Measurements from ENCODE around the gene PCDHGA3.
A peak's percentile ranks its signal among the peaks of the same experiment; 100 is the strongest.
"Not testable (repeated sequence)": the region's sequence is repeated elsewhere in the genome, so short reads cannot be mapped to it uniquely, and the experiment has no call there.

PCDHGA3 gene

DNA sequence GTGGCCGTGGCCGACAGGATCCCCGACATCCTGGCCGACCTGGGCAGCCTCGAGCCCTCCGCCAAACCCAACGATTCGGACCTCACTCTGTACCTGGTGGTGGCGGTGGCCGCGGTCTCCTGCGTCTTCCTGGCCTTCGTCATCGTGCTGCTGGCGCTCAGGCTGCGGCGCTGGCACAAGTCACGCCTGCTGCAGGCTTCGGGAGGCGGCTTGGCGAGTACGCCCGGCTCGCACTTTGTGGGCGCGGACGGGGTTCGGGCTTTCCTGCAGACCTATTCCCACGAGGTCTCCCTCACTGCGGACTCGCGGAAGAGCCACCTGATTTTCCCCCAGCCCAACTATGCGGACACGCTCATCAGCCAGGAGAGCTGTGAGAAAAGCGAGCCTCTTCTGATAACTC, 2.4 kb downstream of the PCDHGA3 start:
- DNase-seq (ENCODE audit: low read depth, low spot score) = not testable (repeated sequence)

DNA sequence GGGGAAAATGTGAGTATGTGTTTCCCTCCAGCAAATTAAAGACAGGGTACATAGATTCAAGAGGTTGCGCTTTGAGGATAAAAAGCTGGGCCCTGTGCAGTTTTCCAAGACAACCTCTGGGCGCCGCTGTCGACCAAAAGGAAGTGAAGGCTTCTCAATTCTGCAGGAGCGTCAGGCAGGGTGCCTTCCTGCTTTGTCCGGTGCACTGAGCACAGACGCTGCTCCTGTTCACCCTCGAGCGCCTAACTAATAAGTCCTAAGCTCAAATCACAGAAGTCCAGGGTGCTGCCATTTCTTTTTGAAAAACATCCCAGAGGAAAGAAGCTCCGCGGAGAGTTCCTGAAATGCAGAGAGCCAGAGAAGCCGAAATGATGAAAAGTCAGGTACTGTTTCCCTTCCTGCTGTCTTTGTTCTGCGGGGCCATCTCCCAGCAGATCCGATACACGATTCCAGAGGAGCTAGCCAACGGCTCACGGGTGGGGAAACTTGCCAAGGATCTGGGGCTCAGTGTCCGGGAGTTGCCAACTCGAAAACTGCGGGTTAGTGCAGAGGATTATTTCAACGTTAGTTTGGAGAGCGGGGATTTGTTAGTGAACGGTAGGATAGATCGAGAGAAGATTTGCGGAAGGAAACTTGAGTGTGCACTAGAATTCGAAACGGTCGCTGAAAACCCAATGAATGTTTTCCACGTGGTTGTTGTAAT, 6.4 kb downstream of the PCDHGA3 start, which contains the start of gene PCDHGB1:
Gene PCDHGB1 (plus strand): TSS at position 183 of the 703 bp plus-strand sequence. CDS start 162 bp downstream, at position 345.
- peak; percentile 45 for DNase-seq (ENCODE audit: low read depth, low spot score)

DNA sequence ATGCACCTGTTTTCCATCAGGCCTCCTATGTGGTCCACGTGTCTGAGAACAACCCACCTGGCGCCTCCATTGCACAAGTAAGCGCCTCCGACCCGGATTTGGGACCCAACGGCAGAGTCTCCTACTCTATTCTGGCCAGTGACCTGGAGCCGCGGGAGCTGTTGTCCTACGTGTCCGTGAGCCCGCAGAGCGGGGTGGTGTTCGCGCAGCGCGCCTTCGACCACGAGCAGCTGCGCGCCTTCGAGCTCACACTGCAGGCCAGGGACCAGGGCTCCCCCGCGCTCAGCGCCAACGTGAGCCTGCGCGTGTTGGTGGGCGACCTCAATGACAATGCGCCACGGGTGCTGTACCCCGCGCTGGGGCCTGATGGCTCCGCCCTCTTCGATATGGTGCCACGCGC, 8.0 kb downstream of the PCDHGA3 start:
- DNase-seq (ENCODE audit: low read depth, low spot score) = no peak

DNA sequence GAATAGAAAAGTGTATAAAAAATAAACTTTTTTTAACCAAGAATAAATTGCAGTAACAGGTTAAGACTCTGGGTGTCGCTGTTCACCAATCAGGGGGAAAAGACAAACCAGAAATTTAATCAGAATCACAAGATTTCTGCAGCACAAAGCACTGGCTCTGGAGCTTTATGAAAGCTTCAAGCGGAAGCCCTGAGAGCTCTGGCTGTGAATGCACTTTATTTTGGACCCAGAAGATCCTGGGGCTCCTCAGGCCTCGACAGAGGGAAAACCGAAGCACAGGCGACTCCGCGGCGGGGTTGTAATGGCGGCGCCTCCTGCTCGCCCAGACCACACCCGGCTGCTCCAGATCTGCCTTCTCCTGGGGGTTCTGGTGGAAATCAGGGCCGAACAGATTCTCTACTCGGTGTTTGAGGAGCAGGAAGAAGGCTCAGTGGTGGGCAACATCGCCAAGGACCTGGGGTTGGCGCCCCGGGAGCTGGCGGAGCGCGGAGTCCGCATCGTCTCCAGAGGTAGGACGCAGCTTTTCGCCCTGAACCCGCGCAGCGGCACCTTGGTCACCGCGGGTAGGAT, 11.4 kb downstream of the PCDHGA3 start, which contains the start of gene PCDHGA4:
Gene PCDHGA4 (plus strand): TSS at position 122 of the 570 bp plus-strand sequence. CDS start 87 bp downstream, at position 209.
- peak; percentile 9 for DNase-seq (ENCODE audit: low read depth, low spot score)

DNA sequence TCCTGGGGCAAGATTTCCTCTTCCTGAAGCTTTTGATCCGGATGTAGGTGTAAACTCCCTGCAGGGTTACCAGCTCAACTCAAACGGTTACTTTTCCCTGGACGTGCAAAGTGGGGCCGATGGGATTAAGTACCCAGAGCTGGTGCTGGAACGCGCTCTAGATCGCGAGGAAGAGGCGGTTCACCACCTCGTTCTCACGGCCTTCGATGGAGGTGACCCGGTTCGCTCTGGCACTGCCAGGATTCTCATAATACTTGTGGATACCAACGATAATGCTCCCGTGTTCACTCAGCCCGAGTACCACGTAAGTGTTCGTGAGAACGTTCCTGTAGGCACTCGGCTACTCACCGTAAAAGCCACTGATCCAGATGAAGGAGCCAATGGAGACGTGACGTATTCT, 12.0 kb downstream of the PCDHGA3 start:
- DNase-seq (ENCODE audit: low read depth, low spot score) = no peak

DNA sequence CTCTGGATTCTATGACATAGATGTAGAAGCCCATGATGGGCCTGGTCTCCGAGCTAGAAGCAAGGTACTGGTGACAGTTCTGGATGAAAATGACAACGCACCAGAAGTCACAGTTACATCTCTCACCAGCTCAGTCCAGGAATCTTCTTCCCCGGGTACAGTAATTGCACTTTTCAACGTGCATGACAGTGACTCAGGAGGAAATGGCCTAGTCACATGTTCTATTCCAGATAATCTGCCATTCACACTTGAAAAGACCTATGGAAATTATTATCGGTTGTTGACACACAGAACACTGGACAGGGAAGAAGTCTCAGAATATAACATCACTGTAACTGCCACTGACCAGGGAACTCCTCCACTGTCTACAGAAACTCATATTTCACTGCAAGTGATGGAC, 12.5 kb downstream of the PCDHGA3 start:
- DNase-seq (ENCODE audit: low read depth, low spot score) = no peak

DNA sequence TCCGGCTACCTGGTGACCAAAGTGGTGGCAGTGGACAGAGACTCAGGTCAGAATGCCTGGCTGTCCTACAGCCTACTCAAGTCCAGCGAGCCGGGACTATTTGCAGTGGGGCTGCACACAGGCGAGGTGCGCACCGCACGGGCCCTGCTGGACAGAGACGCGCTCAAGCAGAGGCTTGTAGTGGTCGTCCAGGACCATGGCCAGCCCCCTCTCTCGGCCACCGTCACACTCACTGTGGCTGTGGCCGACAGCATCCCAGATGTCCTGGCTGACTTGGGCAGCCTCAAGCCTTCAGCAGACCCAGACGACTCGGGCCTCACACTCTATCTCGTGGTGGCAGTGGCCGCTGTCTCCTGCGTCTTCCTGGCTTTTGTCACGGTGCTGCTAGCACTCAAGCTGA, 13.3 kb downstream of the PCDHGA3 start:
- no peak for DNase-seq (ENCODE audit: low read depth, low spot score)

DNA sequence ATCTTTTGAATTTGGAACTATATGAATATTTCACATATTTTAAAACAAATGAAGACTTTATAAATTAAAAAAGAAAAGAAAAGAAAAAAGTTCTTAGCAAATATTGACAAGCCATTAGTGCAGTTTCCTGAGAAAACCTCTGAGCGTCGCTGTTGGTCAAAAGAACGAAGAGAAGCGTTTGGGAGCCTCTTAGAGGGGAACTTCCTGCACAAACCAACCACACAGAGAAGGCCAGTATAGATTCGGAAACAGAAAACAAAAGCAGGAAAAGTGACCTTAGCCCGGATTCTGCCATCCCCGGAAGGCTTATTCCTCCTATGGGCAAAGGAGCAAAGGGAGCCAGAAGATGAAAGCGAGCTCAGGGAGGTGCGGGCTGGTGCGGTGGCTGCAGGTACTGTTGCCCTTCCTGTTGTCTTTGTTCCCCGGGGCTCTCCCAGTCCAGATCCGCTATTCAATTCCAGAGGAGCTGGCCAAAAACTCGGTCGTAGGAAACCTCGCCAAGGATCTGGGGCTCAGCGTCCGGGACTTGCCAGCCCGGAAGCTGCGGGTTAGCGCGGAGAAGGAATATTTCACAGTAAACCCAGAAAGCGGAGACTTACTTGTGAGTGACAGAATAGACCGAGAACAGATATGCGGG, 16.3 kb downstream of the PCDHGA3 start, which contains the start of gene PCDHGB2:
Gene PCDHGB2 (plus strand): TSS at position 205 of the 637 bp plus-strand sequence. CDS start 142 bp downstream, at position 347.
- peak; percentile 15 for DNase-seq (ENCODE audit: low read depth, low spot score)

DNA sequence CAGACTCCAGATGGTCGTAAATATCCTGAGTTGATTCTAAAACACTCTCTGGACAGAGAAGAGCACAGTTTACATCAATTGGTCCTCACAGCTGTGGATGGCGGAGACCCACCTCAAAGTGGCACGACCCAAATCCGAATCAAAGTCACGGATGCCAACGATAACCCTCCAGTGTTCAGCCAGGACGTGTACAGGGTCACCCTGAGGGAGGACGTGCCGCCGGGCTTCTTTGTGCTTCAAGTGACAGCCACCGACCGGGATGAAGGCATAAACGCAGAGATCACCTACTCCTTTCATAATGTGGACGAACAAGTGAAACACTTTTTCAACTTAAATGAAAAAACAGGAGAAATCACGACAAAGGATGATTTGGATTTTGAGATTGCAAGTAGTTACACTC, 17.1 kb downstream of the PCDHGA3 start:
- DNase-seq (ENCODE audit: low read depth, low spot score) = no peak

DNA sequence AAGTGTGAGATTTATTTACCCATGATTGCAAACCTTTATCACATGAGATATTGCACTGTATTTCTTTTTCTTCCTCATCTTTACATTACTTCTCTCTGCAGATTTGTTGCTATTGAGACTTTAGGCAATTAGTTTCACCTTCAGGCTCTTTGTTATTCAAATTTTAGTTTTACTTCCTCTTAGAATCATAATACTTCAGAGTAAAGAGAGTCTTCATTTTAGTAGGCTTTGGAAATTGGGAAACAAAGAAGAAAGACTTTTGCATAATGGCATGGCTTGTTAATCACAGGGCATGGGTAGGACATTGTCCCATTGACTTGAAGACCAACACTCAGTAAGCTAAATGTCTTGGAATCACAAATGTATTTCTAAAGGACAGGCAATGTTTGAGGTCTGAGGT, 19.1 kb downstream of the PCDHGA3 start:
- DNase-seq (ENCODE audit: low read depth, low spot score) = no peak

DNA sequence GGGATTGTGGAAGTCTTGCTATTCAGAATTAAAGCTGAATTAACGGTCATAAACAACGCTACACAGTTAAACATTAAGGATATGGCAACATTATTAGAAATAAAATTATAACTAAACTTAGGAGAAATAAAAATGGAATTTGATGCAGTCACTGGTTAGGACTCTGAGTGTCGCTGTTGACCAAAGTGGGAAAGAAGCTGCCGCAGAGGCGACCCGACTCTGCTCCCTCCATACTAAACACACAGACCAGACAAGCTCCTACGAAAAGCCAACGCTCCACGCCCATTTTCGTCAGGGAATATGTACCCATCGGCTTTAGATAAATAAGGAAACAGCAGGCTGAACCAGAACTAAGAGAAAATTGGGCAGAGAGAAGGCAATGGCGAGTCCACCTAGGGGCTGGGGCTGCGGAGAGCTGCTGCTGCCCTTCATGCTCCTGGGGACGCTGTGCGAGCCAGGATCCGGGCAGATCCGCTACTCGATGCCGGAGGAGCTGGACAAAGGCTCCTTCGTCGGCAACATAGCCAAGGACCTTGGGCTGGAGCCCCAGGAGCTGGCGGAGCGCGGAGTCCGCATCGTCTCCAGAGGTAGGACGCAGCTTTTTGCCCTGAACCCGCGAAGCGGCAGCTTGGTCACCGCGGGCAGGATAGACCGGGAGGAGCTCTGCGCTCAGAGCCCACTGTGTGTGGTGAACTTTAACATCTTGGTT, 20.5 kb downstream of the PCDHGA3 start, which contains the start of gene PCDHGA5:
Gene PCDHGA5 (plus strand): TSS at position 211 of the 709 bp plus-strand sequence. CDS start 169 bp downstream, at position 380.
- DNase-seq (ENCODE audit: low read depth, low spot score) = peak; percentile 20

DNA sequence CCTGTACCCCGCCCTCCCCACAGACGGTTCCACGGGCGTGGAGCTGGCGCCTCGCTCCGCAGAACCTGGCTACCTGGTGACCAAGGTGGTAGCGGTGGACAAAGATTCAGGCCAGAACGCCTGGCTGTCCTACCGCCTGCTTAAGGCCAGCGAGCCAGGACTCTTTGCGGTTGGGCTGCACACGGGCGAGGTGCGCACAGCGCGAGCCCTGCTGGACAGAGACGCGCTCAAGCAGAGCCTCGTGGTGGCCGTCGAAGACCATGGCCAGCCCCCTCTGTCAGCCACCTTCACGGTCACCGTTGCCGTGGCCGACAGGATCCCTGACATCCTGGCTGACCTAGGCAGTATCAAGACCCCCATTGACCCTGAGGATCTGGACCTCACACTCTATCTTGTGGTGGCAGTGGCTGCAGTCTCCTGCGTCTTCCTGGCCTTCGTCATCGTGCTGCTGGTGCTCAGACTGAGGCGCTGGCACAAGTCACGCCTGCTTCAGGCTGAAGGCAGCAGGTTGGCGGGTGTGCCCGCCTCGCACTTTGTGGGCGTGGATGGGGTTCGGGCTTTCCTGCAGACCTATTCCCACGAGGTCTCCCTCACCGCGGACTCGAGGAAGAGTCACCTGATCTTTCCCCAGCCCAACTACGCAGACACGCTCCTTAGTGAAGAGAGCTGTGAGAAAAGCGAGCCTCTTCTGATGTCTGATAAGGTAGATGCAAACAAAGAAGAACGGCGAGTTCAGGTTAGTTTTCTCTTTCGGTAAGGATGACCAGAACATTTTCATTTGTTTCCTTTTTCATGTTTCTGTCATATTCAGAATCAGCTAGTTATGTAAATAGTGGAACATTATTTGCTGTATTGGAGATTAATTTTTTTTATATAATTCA, 22.6 kb downstream of the PCDHGA3 start:
- no peak for DNase-seq (ENCODE audit: low read depth, low spot score)

DNA sequence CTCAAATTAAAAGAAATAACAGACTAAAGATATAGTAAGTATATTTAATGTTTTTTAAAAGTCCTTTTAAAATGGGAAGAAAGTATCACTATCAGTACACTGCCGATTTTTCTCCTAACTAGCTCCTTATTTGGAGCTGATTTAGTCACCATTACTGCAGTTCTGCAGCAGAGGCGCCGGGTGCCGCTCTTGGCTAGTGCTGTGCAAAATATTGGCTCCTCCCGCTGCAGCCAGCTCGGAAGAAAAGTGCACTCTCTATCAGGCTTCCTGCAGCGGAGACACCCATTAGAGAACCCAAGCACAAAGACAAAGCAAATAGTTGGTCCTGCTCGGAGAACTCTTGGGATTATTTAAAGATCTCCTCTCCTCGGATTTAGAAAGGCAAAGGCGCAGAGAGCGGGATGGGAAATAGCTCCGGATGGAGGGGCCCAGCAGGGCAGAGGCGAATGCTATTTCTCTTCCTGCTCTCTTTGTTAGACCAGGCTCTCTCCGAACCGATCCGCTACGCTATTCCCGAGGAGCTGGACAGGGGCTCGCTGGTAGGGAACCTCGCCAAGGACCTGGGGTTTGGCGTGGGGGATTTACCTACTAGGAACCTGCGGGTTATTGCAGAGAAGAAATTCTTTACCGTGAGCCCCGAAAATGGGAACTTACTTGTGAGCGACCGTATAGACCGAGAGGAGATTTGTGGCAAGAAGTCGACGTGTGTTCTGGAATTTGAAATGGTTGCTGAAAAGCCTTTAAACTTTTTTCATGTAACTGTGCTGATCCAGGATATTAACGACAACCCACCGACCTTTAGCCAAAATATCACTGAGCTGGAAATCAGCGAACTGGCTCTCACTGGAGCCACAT, 26.6 kb downstream of the PCDHGA3 start, which contains the start of gene PCDHGB3:
Gene PCDHGB3 (plus strand): TSS at position 249 of the 855 bp plus-strand sequence. CDS start 153 bp downstream, at position 402.
- DNase-seq (ENCODE audit: low read depth, low spot score) = peak; percentile 60

DNA sequence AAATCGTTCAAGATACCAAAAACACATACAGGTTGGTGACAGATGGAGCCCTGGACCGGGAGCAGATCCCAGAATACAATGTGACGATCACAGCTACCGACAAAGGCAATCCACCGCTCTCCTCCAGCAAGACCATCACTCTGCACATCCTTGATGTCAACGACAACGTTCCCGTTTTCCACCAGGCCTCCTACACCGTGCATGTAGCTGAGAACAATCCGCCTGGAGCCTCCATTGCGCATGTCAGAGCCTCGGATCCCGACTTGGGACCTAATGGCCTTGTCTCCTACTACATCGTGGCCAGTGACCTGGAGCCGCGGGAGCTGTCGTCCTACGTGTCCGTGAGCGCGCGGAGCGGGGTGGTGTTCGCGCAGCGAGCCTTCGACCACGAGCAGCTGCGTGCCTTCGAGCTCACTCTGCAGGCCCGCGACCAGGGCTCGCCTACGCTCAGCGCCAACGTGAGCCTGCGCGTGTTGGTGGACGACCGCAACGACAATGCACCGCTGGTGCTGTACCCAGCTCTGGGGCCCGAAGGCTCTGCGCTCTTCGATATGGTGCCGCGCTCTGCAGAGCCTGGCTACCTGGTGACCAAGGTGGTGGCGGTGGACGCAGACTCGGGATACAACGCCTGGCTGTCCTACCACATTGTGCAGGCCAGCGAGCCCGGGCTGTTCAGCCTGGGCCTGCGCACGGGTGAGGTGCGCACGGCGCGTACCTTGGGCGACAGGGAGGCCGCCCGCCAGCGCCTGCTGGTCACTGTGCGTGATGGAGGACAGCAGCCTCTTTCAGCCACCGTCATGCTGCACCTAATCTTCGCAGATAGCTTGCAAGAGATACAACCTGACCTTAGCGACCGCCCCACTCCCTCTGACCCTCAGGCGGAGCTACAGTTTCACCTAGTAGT, 28.2 kb downstream of the PCDHGA3 start:
- no peak for DNase-seq (ENCODE audit: low read depth, low spot score)

DNA sequence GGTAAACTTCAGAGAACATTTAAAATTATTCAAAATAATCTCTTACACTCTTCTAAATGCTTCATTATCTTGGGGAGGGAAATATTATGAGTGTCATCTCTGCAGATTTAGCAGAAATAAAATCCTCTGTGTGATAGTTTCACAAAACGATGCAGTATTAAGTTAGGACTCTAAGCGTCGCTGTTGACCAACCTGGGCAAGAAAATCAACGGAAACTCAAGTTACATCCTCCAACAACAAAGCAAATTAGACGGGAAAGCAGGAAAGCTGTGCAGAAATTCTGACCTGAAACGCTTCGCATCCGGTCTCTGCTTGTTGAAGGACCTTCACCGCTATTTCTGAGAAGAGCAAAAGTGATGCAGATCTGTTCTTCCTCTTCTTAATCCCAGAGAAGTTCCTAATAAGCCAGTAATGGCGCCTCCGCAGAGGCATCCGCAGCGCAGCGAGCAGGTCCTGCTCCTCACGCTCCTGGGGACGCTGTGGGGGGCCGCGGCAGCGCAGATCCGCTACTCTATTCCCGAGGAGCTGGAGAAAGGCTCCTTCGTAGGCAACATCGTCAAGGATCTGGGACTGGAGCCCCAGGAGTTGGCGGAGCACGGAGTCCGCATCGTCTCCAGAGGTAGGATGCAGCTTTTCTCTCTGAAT, 30.2 kb downstream of the PCDHGA3 start, which contains the start of gene PCDHGA6:
Gene PCDHGA6 (plus strand): TSS at position 219 of the 645 bp plus-strand sequence. CDS start 193 bp downstream, at position 412.
- DNase-seq (ENCODE audit: low read depth, low spot score) = peak; percentile 36

DNA sequence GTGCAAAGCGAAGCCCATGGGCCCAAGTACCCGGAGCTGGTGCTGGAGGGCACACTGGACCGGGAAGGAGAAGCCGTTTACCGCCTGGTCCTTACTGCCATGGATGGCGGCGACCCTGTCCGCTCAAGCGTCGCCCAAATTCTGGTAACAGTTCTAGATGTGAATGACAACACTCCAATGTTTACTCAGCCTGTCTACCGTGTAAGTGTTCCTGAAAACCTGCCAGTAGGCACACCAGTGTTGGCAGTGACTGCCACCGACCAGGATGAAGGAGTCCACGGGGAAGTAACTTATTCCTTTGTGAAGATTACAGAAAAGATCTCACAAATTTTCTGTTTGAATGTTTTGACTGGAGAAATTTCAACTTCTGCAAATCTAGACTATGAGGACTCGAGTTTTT, 31.0 kb downstream of the PCDHGA3 start:
- DNase-seq (ENCODE audit: low read depth, low spot score) = no peak

DNA sequence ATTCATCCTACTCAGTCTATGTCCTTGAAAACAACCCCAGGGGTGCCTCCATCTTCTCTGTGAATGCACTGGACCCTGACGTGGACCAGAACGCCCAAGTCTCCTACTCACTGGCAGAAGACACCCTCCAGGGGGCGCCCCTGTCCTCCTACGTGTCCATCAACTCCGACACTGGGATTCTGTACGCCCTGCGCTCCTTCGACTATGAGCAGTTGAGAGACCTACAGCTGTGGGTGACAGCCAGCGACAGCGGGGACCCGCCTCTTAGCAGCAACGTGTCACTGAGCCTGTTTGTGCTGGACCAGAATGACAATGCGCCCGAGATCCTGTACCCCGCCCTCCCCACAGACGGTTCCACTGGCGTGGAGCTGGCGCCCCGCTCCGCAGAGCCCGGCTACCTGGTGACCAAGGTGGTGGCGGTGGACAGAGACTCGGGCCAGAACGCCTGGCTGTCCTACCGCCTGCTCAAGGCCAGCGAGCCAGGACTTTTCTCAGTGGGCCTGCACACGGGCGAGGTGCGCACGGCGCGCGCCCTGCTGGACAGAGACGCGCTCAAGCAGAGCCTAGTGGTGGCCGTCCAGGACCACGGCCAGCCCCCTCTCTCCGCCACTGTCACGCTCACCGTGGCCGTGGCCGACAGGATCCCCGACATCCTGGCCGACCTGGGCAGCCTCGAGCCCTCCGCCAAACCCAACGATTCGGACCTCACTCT, 32.0 kb downstream of the PCDHGA3 start:
- DNase-seq (ENCODE audit: low read depth, low spot score) = not testable (repeated sequence)

Measured in astrocyte of the hippocampus (primary cell).